HS-5 (cell line): ENCODE results near the gene BRD9.

Experiments
- DNase-seq: peaks from one replicate; pipeline ENCODE4 v3.0.0-alpha.2; 2012; ENCODE audit warnings: low read depth

Gene BRD9

GRCh38 chr5:878125-878524 lies 14.5 kb downstream of the BRD9 start:
- no peak for DNase-seq

DNA sequence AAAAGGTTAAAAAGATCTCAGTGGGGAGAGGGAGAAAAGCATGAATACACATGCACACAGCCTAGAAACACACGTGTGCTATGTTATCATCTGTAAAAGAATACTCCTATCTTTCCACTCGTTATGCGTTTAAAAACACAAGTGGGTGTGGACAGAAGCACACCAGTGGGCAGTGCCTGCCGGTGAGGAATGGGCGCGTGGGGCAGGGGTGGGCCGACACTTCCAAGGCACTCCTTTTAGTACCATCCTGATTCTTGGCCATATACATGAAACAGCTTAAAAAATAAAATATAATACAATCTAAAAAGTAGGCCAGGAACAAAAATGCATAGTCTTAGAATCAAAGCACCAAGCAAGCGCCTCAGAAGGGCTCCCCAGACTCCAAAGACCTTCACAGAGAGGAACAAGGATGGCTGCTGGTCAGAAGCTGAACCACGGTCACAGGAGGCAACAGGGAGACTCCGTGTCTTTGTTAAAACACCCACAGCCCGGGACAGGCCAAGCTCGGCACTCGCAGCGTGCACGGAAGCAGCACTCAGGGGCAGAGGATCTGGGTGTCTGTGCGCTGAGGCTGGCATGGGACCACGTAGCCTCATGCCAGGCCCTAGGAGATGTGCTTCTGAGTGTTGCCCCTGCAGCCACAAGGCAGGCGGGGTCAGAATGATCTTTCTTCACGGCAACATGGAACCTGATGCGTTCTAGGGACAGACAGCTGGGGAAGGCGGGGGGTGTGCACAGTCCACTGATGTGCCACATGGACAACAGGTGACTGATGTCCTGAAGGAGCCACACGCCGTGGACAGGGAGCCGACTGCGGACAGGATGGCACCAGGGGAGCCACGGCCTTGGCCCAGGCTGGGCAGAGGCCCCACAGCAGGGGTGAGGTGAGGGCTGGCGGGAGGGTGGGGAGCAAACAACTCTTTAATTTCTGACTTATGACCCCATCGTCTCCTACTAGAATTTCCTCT lies 15.9 kb downstream of the BRD9 start:
- DNase-seq: no peak

DNA sequence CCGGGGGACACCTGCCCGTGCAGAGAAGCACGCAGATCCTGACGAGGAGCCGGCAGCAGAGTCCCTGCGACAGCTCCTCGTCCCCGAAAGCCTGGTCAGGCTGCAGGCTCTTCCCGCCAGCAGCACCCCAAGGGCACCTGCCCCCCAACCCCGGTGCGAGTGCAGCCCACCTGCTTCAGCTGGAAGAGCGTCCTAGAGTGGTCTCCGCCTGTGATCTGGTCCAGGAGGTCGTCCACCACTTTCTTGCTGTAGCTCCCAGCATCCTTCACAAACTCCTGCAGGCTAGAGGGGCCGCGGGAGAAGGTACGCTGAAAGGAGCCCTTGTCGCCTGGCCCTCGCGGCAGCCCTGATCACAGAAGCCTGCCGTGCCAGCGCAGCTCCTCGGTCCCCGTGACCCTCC lies 16.7 kb downstream of the BRD9 start:
- no peak for DNase-seq

- DNase-seq: no peak
Observed at GRCh38 chr5:873328-873727, 19.3 kb downstream of the BRD9 start.

DNA sequence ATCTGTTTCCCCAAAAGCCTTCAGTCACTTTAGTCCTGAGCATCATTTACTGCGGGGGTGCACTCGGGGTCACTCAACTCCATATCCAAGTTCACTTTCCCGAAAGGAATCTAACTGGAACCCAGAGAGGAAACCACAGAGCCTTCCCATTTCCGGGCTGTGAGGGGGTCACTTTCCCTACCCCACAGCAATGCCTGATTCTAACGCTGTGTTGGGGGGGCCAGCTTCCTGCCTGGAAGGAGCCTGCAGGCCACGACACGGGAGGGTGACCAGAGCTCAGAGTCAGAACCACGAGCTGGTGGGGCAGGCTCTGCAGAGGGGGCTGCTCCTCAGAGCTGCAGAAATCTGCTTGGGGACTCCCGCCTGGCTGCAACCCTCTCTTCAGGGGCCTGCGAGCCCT lies 20.3 kb downstream of the BRD9 start:
- no peak for DNase-seq

DNA sequence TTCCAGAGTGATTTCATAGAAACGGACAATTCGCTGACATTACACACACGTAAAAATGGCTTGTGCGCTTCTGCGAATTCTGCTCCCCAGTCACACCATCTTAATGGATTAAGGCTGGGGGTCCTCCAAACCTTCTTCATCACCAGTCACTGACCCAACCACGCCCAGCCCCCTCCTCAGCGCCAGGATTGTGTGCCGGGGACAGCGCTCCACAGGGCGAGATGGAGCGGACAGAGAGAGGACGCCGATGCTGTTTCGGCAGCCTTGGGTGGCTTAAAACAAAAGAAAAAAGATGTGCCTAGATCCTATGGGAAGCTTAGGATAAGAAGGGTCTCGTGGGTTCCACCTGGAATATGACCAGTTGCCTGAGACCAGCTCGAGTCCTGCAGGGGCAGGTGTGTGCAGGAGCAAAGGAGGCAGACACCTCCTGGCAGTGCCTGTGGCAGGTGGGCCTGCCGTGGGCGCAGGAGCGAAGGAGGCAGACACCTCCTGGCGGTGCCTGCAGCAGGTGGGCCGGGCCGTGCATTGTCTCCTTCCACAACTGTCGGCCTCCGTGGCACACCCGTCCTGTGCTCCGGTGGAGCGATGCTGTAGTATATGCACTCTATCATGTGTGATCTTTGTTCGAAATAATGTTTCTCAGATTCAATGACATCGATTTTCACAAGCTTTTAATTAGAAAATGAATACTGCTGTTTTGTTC lies 20.9 kb downstream of the BRD9 start:
- DNase-seq: no peak

DNA sequence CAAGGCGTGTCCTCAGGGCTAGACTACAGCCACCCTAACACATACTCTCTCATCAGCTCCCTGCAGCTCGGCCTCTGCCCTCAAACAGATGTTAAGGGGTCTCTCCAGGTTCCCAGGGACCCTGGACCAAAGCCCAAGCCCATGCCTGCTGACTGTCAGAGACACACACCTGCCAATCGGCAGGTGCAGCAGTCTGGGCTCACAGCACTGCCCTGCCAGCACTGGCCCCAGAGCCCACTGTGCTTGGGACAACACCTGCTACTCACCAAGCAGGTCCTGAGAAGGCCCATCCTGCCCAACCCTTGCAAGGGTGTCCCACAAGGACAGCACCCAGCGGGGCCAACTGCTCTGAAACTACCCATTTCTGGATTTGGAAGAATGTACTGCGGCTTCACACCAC lies 21.6 kb downstream of the BRD9 start:
- DNase-seq: no peak

DNA sequence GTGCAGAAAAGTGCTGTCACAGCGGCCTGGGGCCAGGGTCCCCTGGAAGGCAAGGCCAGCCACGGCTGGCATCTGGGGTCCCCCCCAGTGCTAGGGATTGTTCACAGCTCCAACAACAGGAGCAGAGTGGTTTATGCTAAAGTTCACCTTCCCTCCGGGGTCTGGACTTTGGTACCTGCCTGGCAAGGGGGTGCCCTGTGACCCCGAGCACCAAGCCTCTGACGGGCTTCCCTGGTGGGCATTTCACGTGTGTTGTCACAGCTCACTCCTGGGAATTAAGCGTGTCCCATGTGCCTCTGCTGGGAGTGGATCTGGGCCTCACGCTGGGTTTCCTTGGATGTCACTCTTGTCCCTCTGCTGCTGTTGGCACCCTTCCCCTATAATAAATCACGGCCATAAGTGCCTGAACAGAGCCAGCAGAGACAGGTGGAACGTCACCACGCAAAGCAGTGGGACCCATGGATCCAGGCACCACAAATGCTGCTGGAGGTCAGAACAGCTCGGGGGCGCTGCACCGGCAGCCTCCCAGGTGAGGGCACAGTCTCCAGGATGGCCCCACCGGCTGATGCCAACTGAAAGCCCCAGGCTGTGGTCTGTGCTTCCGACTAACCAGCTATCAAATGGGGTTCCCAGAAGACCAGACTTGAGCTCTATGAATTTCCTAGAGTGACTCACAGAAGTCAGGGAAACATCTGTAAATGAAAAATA lies 24.0 kb downstream of the BRD9 start:
- no peak for DNase-seq

- DNase-seq: no peak
Observed at GRCh38 chr5:867300-867870, 25.2 kb downstream of the BRD9 start.

GRCh38 chr5:865771-866170 lies 26.8 kb downstream of the BRD9 start:
- no peak for DNase-seq

- no peak for DNase-seq
Observed at GRCh38 chr5:865168-865521, 27.5 kb downstream of the BRD9 start.

- no peak for DNase-seq
Observed at GRCh38 chr5:864492-865167, 28.0 kb downstream of the BRD9 start.

DNA sequence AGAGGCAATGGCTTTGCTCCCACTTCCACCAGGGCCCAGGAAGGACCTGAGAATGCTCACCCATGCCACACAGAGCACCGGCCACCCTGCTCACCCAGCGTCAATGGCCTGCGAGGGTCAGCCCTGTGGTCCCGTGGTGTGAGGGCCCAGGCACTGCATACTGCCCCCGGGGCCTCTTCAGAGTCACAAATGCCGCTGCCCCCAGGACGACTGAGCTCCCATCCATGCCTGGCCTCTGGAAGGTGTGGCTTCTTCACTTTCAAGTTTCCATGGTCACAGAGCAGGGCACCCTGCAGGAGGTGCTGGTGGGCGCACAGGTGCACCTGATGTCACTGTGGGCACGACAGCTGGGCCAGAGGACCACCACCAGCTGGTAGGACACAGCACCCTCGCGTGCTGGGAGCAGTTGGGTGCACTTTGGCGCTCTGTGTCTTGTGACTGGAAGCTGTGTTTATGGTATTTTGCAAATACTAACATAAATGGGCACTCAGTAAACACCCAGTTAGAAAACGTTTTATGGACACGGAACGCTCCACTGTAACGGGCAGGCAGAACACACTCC lies 29.3 kb downstream of the BRD9 start:
- no peak for DNase-seq

DNA sequence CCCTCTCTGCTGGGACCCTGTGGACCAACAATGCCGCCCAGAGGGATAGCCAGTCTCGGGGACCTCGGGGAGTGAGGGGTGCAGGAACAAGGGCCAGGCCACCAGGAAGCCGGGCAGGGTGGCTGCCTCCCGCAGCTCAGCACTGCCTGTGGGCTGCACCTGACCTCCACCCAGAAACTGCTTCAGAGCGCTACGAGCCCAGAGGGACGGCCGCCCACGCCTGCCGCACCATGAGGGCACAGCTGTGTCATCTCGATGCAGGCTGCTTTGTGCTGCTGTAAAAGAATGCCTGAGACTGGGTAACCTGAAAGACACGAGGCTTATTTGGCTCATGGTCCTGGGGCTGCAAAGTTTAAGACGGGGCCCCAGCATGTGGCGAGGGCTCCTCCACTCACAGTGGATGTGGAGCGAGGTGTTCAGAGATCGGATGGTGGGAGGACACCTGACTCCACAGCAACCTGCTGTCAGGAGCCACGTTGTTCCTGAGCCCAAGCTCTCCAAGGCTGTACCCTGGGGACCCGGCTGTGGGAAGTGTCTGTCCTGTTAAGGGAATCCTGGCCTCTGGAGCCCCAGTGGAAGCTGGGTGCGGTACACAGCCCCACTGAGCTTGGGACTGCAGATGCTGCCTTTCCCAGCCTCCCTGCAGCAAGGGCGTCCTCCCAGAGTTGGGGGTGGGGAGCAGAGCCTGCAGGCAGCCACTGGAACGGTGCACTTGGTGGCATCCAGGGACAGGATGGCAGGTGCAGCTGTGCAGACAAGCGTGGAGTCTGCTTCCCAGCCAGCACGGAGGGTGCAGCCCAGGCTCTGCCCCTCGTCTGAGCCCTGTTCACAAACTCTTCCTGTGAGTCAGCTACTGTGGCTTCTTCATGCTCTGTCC lies 30.0 kb downstream of the BRD9 start:
- no peak for DNase-seq

- no peak for DNase-seq
Observed at GRCh38 chr5:861442-862366, 30.9 kb downstream of the BRD9 start.

DNA sequence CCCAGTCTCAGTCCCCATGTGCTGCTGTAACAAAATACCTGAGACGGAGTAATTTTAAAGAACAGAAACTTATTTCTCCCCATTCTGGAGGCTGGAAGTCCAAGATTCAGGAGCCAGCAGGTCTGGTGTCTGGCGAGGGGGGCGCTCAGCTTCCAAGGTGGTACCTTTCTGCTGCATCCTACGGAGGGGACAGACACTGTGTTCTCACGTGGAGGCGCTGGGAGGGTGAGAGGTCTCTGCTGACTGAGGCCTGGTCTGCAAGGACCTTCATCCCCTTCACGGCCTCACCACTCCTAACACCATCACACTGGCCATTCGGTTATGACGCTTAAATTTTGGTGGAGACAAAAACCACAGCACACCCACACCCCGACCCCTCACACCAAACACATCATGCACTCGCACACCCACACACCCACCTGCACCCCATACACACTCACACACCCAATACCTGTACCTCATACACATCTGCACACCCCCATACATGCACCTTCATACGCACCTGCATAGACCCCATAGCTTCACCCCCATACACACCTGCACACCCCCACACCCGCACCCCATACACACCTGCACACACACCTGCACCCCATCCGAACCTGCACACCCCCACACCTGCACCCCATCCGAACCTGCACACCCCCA lies 32.0 kb downstream of the BRD9 start:
- DNase-seq: no peak

DNA sequence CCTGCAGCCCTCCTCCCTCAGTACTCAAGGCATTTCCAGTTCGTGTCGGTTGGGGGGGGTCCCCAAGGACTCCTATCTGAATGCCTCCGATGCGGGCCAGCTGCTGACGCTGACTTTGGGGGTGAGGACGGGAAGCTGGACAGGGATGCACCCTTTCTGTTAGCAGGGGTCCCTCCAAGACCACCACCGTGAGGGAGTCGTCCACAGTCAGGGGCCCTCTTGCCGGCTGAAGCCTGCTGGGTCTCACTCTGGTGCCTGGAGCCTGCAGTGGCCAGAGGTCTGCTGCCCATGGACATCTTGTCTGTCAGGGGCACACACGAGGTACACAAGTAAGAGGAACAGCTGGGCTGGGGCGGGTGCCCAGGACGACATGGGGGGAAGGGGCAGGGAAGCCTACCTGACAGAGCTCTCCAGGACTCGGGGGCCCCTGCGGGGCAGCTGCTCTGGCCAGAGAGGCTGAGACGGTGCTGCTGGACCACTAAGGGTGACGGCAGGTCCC lies 32.8 kb downstream of the BRD9 start:
- DNase-seq: no peak

- no peak for DNase-seq
Observed at GRCh38 chr5:859391-859790, 33.2 kb downstream of the BRD9 start.

DNA sequence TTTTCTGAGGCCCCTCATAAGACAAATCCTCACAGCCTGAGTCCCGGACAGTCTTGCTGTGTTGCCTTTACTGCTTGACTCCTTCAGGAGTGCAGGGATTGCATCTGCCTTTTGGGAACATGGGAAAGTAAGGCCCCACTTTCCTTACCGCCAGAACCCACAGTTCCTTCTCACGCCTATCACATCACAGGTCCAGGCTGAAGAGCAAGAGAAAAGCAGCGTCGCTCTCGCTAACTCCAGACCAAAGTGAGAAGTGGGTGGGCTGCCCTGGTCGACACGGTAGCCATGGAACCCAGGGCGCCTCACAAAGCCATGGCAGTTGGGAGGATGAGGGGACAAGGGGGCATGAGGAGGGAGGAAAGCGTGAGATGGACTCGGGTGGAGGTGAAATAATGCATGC lies 33.9 kb downstream of the BRD9 start:
- no peak for DNase-seq
